DMS114 treated with DMSO at 0.1 percent for 48 hours (cell line): Measurements from ENCODE around the gene MPV17.
"Not testable (repeated sequence)": the region's sequence is repeated elsewhere in the genome, so short reads cannot be mapped to it uniquely, and the experiment has no call there.

Experiments used
- DNase-seq: peaks from one replicate; lab custom pipeline; 2025; ENCODE audit not compliant: unreplicated experiment; lab: John Stamatoyannopoulos, UW

Gene MPV17

DNA sequence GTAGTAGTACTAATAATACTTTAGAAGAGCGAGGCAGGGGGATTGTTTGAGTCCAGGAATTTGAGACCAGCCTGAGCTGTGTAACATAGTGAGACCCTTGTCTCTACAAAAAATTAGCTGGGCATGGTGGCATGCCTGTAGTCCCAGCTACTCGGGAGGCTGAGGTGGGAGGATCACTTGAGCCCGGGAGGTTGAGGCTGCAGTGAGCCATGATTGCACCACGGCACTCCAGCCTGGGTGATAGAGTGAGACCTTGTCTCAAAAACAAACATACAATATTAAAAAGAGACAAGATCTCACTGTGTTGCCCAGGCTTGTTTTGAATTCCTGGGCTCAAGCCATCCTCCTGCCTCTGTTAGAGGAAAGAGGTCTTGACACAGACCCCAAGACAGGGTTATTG is 22.3 kb downstream of the MPV17 start:
- not testable (repeated sequence) for DNase-seq

DNA sequence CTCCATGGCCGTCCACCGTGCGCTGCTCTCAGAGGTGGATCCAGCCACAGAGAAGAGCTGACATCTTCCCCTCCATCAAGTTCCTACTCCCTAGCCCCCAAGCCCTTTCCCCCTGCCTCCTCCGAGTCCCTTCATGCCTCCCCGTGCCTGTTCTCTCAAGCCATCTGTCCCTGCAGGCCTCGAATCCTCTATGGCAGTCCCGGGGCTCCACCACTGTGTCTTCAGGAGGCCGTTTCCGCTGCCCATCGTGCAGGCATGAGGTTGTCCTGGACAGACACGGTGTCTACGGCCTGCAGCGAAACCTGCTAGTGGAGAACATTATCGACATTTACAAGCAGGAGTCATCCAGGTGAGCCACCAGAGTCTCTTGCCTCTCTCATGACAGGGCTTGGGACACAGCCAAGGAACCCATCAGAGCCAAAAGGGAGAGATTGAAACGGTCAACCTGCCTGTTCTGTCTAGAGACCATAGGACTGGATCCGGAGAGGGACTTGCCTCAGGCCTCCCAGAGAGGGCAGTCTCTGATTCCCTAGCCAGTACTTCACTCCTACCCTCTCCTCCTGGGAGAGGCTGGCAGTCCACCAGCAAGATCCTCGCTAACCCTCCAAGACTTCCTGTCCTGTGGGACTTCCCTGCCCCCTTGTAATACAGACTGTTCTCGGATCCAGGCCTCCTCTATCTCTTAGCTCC is 24.4 kb downstream of the MPV17 start:
- no peak for DNase-seq

DNA sequence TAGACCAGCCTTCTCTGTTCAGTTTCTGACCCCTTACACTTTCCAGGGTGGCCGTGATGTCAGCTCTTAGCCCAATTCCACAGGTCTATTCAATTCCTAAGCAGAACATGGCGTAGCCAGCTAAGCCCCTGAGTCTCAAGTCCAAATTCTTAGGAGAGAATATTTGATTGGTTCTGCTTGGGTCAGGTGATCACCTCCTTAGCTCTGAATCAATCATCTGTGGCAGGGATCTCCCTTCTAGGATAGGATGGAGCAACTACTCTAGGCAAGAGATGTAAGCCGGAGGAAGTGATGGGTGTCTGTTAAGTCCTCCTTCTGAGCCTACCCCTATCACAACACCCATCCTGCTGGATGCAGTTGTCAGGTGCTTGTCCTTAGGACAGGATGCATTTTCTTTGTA is 25.7 kb downstream of the MPV17 start:
- DNase-seq = no peak

DNA sequence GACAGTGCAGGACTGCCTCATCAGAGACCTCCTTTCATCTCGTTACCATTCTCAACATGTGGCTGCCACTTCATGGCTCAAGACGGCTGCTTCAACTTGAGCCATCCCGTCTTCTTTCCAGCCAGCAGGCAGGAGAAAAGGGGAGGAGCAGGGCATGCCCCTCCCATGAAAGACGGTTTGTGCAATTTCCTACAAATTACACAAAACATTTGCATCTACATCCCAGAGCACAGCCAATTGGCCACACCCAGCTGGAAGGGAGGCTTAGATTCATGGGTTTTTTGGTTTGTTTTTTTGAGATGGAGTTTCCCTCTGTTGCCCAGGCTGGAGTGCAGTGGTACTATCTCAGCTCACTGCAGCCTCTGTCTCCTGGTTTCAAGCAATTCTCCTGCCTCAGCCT is 26.4 kb downstream of the MPV17 start:
- DNase-seq = no peak

DNA sequence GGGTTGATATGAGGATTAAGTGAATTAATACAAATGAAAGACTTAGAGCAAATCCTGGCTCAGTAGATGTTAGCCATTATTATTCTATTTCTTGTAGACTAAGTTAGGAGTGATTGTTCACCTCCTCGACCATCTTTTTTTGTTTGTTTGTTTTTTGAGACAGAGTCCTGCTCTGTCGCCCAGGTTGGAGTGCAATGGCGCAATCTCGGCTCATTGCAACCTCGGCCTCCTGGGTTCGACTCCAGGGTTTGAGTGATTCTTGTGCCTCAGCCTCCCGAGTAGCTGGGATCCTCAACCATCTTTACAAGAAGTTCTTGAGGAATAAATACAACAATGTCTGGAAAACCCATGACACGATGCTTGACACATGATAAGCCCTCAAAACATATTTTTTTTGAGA is 28.0 kb downstream of the MPV17 start:
- DNase-seq = no peak

DNA sequence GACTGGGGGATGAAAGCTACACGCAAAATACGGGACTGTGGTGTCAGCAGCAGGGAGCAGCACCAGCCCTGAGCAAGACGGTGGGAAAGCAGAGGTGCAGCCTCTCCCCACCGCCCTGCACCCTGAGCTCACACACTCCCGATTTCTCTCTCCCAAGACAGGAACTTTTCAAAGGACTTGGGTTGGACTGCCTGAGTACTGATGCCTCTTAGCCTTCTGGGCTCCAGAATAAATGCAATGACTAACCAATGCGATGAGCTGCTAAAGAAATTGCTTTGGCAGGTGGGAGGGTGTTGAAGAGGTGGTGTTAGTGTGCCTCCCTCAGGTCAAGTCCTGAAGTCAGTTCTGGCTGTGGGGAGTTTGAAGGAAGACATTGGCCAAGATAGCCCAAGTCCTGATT is 31.0 kb downstream of the MPV17 start:
- DNase-seq = no peak

DNA sequence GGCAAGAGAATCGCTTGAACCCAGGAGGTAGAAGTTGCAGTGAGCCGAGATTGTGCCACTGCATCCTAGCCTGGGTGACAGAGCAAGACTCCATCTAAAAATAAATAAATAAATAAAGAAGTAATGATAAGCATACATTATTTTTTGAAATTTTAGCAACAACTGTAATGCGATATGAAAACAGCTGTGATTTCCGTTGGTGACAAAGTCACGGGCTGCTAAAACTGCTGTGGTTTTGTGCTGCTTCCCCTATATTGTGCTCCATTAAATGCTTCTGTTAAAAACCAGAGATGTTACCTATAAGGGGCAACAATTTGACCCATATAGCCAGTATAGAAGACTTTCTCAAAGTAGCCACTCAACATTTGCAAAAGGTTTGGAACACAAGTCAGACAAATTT is 32.3 kb downstream of the MPV17 start:
- DNase-seq = no peak

DNA sequence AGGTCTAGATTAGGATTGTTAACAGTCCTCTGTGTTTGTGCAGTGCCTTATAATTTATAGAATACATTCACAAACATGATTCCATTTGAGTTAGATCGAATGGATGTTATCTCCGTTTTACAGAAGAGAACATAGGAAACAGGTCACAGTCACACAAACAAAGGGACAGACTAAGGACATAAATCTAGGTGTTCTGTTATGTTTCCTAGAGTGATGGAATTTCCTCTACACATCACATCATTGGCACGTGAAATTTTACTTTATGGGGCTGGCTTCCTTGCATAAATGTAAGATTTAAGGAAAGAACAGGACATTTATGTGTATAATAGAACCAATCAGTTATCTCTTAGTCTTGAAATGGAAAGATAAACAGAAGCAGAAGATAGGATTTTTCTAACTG is 34.3 kb downstream of the MPV17 start:
- no peak for DNase-seq

DNA sequence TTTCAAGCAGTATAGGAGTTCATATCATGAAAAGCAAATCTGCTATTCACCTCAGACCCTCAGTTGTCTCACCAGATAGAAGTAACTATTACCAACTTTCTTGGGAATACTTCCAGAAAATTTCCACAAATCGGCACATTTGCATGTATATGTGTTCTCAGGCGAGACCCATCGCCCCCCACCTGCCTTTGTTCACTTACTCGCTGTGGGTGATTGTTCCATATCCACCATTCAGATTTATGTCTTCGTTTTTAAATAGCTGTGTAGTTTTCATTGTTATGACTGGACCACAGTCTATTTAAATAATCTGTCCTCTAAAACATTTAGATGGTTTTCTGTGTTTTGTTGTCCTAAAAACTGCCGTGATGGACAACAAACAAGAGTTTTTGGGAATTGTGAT is 37.4 kb downstream of the MPV17 start:
- DNase-seq = no peak

DNA sequence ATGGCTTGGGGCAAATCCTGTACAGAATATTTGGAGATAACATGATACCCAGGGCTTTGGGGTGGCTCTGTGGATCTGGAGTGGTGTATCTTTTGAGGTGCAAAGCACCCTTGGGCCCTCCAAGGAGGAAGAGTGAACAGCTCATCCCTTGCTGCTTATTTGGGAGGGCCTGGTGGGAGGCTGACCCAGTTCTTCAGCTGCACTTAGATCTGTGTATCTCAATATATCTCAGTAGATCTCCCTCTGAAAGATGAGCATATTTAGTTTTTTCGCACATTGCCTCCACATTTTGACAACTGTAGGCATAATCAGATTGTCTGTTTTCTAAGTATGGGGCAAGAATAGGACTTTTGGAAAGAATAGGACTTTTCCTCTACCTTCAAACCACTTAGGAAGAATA is 37.9 kb downstream of the MPV17 start:
- no peak for DNase-seq

DNA sequence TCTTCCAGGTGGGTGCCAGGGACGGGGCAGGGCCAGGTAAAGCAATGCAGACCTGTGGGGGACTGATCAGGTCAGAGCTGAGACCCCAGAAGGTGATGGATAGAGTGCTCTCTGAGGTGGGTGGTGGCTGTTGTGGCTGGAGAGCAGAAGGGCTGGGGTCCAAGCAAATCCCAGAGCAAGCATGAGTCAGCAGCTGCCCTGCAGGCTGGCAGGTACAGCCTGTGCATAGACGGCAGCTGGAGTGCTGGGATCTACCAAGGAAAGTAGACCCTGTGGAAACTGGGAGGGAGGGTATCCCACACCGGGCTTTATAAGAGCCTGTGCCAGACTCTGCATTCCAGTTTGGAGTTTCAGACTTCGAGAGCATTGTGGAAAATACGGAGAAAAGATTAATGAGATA is 40.0 kb downstream of the MPV17 start:
- no peak for DNase-seq

DNA sequence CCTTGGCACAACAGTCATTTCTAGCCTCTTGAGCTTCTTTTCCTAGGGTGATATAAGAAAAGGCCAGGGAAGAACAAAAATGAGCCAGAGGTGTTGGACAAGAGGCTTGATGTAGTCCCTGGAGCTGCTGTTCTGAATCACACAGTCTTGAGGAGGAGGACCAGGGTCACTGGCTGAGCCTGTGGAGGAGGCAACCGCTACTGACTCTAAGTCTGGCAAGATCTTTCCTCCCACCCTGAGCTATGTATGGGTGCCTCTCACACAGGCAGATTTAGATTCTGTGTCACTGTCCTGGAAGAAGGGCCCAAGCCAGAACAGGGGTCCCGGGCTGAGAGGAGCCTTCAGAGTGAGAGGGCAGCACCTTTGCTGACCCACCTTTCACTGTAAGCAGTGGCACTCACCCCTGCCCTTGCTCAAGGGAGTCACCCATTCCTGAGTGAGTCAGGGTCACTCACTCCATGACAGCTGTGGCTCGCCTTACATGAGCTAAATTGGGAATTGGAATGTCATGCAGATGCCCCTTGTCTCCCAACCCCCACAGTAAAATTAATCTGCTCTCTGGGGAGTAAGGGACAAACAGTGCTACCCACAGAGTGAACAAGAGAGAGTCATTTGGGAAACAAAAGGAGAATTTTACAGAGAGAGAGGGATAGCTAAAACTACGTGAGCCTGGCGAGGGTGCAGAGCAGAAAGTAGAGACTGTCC is 40.9 kb downstream of the MPV17 start, which contains the start of gene TRIM54:
Gene TRIM54 (plus strand): TSS at position 575 of the 705 bp plus-strand sequence. CDS start 303 bp downstream, outside the sequence.
- DNase-seq = no peak

DNA sequence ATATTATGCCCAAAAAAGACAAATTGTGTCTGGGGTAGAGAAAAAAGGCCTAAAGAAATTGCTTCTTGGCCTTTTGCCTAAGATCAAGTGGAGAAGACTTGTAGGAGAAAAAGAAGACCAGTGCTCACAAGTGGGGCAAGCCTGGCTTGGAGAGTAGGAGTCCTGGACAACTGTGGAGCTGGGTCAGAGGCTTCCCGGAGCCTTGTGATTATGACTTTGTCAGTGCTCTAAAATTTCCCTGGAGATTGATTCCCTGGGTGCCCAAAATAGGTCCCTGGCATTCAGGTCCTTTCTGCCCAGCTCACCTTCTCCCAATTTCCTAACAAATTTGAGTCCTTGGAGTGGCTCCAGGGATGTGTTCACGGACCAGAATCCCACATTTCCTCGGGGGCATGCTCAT is 41.5 kb downstream of the MPV17 start:
- DNase-seq = no peak

DNA sequence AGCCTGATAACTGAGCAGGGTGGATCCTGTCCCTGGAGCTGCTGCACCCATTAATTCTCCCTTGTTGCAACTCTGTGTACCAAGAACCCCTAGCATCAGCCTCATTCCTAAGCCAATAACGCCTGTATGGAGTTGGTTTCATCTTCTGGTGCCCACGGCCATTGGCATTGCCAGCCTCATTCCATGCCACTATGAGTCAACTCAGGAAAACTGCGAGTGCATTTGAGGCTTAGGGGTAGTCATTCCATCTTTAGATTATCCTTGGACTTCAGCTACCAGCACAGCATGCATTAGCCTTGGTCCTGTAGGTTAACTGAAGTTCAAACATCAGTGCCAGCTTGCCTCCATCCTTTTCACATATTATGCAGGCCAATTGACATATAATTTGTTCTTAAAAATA is 42.1 kb downstream of the MPV17 start:
- no peak for DNase-seq

DNA sequence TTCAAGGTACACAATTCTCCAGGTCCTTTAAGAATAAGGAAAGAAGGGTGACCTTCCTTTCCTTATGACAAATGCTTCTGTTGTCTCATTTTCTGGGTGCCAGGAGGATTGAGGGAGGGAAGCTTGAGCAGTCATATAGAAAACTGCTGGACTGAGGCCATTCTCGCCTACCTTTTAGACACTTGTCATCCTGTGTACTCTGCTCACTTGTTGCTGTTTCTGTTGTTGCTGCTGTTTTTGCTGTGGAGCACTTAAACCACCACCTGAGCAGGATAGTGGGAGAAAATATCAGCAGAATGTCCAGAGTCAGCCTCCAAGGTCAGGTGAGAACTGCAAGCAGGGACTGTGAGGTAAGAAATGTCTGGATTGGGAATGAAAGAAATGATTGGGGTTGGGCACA is 44.9 kb downstream of the MPV17 start:
- no peak for DNase-seq

DNA sequence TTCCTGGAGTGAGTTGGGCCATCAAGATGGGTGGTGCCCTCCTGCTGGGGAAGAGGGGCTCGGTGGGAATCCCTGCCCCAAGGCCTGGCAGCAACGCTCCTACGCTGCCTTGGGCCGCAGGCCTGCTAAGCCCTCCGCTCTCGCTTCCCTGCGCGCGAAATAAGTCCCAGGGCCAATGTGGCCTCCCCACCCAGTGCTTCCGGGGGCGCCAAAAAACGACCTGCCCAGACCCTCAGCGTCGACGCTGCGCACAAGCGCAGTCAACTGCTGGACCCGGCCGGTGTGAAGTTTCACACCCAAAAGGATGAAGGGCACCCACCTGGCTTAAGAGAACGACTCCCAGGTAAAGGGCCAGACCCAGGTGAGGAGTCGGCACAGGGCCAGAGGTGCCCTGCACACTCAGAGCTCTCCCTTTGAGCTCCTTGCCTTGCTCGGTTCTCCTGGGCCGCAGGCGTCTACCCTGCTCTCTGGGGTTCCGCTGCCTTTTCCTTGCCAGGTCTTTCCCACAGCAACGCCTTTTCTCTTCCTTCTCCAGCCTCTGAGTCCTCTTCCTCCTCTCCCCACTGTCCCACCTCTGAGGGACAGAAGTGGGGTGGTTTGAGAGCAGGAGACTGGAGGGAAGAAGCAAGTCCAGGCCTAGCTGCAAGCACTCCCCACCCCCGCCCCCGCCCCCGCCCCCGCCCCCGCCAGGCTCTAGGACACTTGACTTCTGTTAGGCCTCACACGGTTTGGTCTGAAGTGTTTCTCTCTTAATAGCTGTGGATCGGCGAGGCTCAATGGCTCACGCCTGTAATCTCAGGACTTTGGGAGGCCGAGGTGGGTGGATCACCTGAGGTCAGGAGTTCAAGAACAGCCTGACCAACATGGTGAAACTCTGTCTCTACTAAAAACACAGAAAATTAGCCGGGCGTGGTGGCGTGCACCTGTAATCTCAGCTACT is 47.4 kb downstream of the MPV17 start, which contains the start of gene DNAJC5G:
Gene DNAJC5G (plus strand): TSS at position 223 of the 940 bp plus-strand sequence. CDS start 1,296 bp downstream, outside the sequence.
- DNase-seq = no peak

DNA sequence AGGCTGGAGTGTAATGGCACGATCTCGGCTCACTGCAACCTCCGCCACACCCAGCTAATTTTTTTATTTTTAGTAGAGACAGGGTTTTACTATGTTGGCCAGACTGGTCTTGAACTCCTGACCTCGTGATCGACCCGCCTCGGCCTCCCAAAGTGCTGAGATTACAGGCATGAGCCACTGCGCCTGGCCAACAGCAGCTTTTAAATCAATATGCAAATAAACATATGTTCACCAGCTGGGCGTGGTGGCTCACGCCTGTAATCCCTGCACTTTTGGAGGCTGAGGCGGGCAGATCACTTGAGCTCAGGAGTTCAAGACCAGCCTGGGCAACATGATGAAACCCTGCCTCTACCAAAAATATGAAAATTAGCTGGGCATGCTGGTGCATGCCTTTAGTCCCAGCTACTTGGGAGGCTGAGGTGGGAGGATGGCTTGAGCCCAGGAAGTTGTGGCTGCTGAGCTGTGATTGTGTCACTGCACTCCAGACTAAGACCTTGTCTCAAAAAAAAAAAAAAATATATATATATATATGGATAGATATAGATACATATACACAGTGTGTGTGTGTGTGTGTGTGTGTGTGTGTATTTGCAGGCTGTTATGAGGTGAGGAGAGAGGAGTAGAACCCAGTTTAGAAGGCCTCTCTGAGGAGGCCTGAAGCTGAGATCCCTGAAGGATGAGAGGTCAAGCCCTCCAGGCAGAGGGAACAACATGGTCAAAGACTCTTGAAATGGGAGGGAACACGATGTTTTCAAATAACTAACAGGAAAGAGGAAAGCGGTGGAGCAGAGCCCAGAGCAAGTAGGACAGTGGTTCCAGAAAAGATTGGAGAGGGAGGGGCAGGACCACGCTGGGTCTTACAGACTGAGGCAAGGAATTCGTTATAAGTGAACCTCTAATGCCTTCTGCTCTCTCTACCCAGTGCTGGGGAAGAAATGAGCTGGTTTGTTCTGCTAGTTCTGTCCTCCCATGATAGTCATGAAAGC is 50.1 kb downstream of the MPV17 start:
- DNase-seq = not testable (repeated sequence)

DNA sequence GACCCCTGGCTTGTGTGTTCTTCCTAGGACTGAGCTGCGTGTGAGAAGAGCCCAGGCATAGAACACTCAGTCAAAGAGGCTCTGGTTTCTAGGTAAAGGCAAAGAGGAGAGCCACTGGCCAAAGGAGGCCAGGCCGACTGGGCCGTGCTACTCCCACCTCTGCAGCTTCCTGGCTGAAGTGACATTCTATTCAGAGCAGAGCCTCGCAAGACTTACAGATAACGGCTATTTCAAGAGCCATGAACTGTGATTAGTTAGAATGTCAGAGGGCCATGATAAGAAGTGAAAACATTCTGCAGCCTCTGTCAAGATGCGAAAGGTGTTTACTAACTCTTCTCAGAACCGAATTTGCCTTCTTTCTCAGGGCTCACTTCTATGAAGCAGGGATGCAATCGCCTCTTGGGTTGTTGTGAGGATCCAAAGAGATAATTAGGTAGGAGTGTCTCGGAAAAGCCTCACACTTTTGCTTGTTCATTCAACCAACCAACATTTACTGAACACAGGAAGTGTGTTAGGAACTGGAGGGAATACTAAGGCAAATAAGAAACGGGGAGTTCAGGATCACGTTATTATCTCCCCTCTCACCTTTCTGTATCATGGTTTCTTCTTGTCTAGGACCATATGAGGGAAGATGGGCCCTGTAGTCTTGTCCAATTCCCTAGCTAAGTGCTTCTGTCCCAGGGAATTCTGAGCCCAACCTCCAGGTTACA is 51.1 kb downstream of the MPV17 start:
- DNase-seq = no peak

DNA sequence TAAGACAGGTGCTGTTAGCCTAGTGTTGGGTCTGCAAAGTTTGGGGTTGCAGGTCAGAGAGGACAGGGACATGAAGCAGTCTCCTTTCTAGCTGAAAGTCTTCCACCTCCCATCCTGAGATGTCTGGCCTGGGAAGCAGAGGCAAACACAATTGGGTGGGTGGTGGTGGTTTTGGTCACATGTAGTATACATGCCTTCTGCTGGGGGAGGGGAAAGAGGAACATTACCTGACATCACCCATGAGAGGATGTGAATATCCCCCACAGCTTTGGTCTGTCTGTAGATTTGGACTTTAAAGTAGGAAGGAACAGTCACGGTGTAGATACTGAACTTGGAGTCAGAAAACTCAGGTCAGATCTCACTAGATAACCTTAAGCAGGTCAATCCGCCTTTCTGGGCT is 52.2 kb downstream of the MPV17 start:
- no peak for DNase-seq

DNA sequence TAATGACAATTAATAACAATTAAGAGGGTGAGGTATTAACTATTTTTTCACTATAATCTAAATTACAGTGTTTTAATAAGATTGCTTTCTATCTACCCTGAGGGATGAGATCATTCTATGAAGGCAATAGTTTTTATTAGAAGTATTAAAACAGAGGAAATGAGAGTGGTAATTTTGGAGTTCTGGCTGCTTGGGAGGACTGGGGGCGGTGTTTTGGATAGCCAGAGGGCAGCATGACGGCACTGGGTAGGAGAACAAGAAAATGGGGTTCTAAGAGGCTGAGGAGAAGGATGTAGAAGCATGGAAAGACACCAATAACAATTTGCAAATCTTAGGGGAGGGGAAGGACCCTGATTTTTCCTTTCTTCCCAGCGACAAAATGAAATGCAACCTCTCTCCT is 52.8 kb downstream of the MPV17 start:
- no peak for DNase-seq
